K562 (cell line): ENCODE results near the gene CCNQ. TPM values are rescaled to one million over a fixed set of nuclear protein-coding genes. Genes with fewer than 3 reads are reported as not detected.
A peak's percentile ranks its signal among the peaks of the same experiment; 100 is the strongest.

Experiments
- BRCA1 ChIP-seq, 2 experiments: fragments of 450-650 bp in 1 of 2; sonication (generic) in 1 of 2; formaldehyde crosslinking in 1 of 2; IDR thresholded peaks; 2 replicates each; pipeline versions ENCODE4 v1.5.0 to v1.6.1; 2017 to 2020; ENCODE audit warnings: mild to moderate bottlenecking in 1 of 2, missing genetic modification reagents in 1 of 2
- HDAC8 ChIP-seq: fragments of 450-650 bp; IDR thresholded peaks from 2 replicates; pipeline ENCODE4 v1.6.1; 2016; ENCODE audit warnings: mild to moderate bottlenecking, missing genetic modification characterization, moderate library complexity, missing compliant biosample characterization
- MBD1 ChIP-seq: fragments of 250-450 bp; sonication (Bioruptor Pico); IDR thresholded peaks from 2 replicates; pipeline ENCODE4 v1.8.0; 2022; ENCODE audit warnings: inconsistent platforms
- NUFIP1 ChIP-seq: fragments of 450-650 bp; IDR thresholded peaks from 2 replicates; pipeline ENCODE4 v1.6.1; 2018; ENCODE audit not compliant: partially characterized antibody
- SPI1 ChIP-seq: IDR thresholded peaks from 2 replicates; pipeline ENCODE4 v1.6.1; 2011; ENCODE audit warnings: low read depth, low read length, control low read depth, borderline replicate concordance
- TAF1 ChIP-seq: IDR thresholded peaks from 2 replicates; pipeline ENCODE4 v1.6.1; 2011; ENCODE audit warnings: mild to moderate bottlenecking, low read length, moderate library complexity; ENCODE audit not compliant: insufficient read depth, control insufficient read depth, severe bottlenecking; ENCODE audit errors: extremely low read depth
- TRIM25 ChIP-seq: fragments of 450-650 bp; IDR thresholded peaks from 2 replicates; pipeline ENCODE4 v1.7.0; 2016; ENCODE audit warnings: borderline replicate concordance
- ZBTB40 ChIP-seq, 2 experiments: fragments of 450-650 bp in 1 of 2; sonication (generic) in 1 of 2; formaldehyde crosslinking in 1 of 2; IDR thresholded peaks; 2 replicates each; pipeline versions ENCODE4 v1.7.1 to v1.9.0; 2016 to 2022; ENCODE audit warnings: inconsistent platforms in 1 of 2, mild to moderate bottlenecking in 1 of 2, missing genetic modification reagents in 1 of 2
- ZC3H8 ChIP-seq: fragments of 450-650 bp; IDR thresholded peaks from 2 replicates; pipeline ENCODE4 v1.6.1; 2017
- ZNF507 ChIP-seq: conservative IDR thresholded peaks from 2 replicates; pipeline ENCODE4 v1.6.1; 2017; ENCODE audit warnings: missing genetic modification characterization, missing compliant biosample characterization
- ZNF57 ChIP-seq: fragments of 450-650 bp; formaldehyde crosslinking; IDR thresholded peaks from 2 replicates; pipeline ENCODE4 v1.4.0; 2020; ENCODE audit warnings: mild to moderate bottlenecking, moderate library complexity
- polyA plus RNA-seq, 8 experiments: library from polyadenylated mRNA; depleted of rRNA in 4 of 8; stranded (reverse) in 5 of 8; unstranded in 3 of 8; fragments of >200 nt; fragmentation: Nextera tagmentation in 2 of 8; fragmentation: Illumina TruSeq in 1 of 8; extraction: Ambion mirVana in 2 of 8; extraction: Trizol in 1 of 8; gene quantifications; 2 replicates each; pipeline versions ENCODE4 v1.2.1 to v1.2.3, GENCODE V29; 2011 to 2014; ENCODE audit warnings: inconsistent platforms in 1 of 8, missing spikeins in 1 of 8
- total RNA-seq, 7 experiments: library from RNA; depleted of rRNA in 6 of 7; stranded (reverse); fragments of >200 nt in 6 of 7; fragmentation: Illumina TruSeq in 2 of 7; extraction: Trizol in 2 of 7; gene quantifications; 2 replicates each; pipeline versions ENCODE4 v1.2.1 to v1.2.3, GENCODE V29; 2011 to 2021; ENCODE audit warnings: low replicate concordance in 1 of 7

CCNQ gene
- total and polyA plus RNA-seq, 9 of the 15 experiments (the other 6 are each of a cell fraction or from before 2014, with no cell fraction given) = 0.92 to 53.8 (median 25.3) TPM

- TF ChIP-seq MBD1 (CRISPR knock-in tag) = no peak
- no peak for TF ChIP-seq SPI1
- no peak; the same call in 1 of the 2 replicates for TF ChIP-seq ZBTB40 (IDR thresholded peaks at IDR 0.05)
- no peak for TF ChIP-seq ZBTB40 (CRISPR knock-in tag; IDR thresholded peaks at IDR 0.05)
- no peak for TF ChIP-seq ZC3H8
- no peak for TF ChIP-seq NUFIP1
- TF ChIP-seq HDAC8 (tag) = no peak
- TF ChIP-seq TRIM25 = no peak
- no peak for TF ChIP-seq ZNF57 (CRISPR knock-in tag)
- no peak for TF ChIP-seq BRCA1 (IDR thresholded peaks at IDR 0.05)
- no peak for TF ChIP-seq BRCA1 (CRISPR knock-in tag; IDR thresholded peaks at IDR 0.05)
- TF ChIP-seq ZNF507 (tag) = no peak
- TF ChIP-seq TAF1 = peak; percentile 11
Measured at GRCh38 chrX:153599192-153600031, 473 bp upstream of the CCNQ start (continued).
